HuH-7.5 (cell line): ENCODE results near the gene VKORC1L1.
"Not testable (repeated sequence)": the region's sequence is repeated elsewhere in the genome, so short reads cannot be mapped to it uniquely, and the experiment has no call there.

Experiments used
- DNase-seq: peaks from one replicate; pipeline ENCODE4 v3.0.0; 2011; ENCODE audit warnings: low spot score

VKORC1L1 gene

GRCh38 chr7:65978891-65979582 is 106.2 kb downstream of the VKORC1L1 start:
- no peak for DNase-seq

GRCh38 chr7:65979583-65980477 is 107.0 kb downstream of the VKORC1L1 start:
- DNase-seq: no peak

- DNase-seq: no peak
Observed at GRCh38 chr7:65980478-65981250, 107.8 kb downstream of the VKORC1L1 start.

- DNase-seq: peak; percentile 92
Observed at GRCh38 chr7:65981965-65982792, 109.3 kb downstream of the VKORC1L1 start, which contains the start of gene GUSB. TSS of gene GUSB (minus strand) at chr7:65982213. CDS start at chr7:65982183, 30 bp downstream.

- no peak for DNase-seq
Observed at GRCh38 chr7:65983965-65984658, 111.2 kb downstream of the VKORC1L1 start.

GRCh38 chr7:65988084-65988483 is 115.2 kb downstream of the VKORC1L1 start:
- DNase-seq: no peak

GRCh38 chr7:65988503-65988902 is 115.6 kb downstream of the VKORC1L1 start:
- not testable (repeated sequence) for DNase-seq

GRCh38 chr7:65989694-65990080 is 116.8 kb downstream of the VKORC1L1 start:
- DNase-seq: no peak

- not testable (repeated sequence) for DNase-seq
Observed at GRCh38 chr7:65991829-65992228, 119.0 kb downstream of the VKORC1L1 start.

GRCh38 chr7:65992526-65992925 is 119.7 kb downstream of the VKORC1L1 start:
- no peak for DNase-seq

- not testable (repeated sequence) for DNase-seq
Observed at GRCh38 chr7:65994984-65995383, 122.1 kb downstream of the VKORC1L1 start.

GRCh38 chr7:66000823-66001417 is 128.0 kb downstream of the VKORC1L1 start:
- not testable (repeated sequence) for DNase-seq

- not testable (repeated sequence) for DNase-seq
Observed at GRCh38 chr7:66005115-66005671, 132.3 kb downstream of the VKORC1L1 start.

- DNase-seq: no peak
Observed at GRCh38 chr7:66007232-66007631, 134.4 kb downstream of the VKORC1L1 start.
